Keratinocyte (primary cell): ENCODE results near the gene CANT1.

Source experiments
- EZH2 ChIP-seq: IDR thresholded peaks from one replicate; pipeline ENCODE4 v1.6.1; 2012; ENCODE audit warnings: inconsistent platforms, mild to moderate bottlenecking, low read length, moderate library complexity
- TF ChIP-seq, protein P1 (sequence below), 3 experiments: IDR thresholded peaks in 1 of 3; conservative IDR thresholded peaks in 1 of 3; optimal IDR thresholded peaks in 1 of 3; 2 replicates in 2 of 3; 3 replicates in 1 of 3; pipeline versions ENCODE3 to v1.5.1; 2011; ENCODE audit warnings: low read length in 3 of 3, mild to moderate bottlenecking in 3 of 3, moderate library complexity in 2 of 3, control low read depth in 1 of 3, inconsistent platforms in 1 of 3; ENCODE audit not compliant: insufficient read depth in 2 of 3; ENCODE audit errors: extremely low read depth in 1 of 3

- TF ChIP-seq, protein P1, sequence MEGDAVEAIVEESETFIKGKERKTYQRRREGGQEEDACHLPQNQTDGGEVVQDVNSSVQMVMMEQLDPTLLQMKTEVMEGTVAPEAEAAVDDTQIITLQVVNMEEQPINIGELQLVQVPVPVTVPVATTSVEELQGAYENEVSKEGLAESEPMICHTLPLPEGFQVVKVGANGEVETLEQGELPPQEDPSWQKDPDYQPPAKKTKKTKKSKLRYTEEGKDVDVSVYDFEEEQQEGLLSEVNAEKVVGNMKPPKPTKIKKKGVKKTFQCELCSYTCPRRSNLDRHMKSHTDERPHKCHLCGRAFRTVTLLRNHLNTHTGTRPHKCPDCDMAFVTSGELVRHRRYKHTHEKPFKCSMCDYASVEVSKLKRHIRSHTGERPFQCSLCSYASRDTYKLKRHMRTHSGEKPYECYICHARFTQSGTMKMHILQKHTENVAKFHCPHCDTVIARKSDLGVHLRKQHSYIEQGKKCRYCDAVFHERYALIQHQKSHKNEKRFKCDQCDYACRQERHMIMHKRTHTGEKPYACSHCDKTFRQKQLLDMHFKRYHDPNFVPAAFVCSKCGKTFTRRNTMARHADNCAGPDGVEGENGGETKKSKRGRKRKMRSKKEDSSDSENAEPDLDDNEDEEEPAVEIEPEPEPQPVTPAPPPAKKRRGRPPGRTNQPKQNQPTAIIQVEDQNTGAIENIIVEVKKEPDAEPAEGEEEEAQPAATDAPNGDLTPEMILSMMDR (optimal IDR thresholded peaks at IDR 0.05 in 1 of 3, IDR thresholded peaks at IDR 0.05 in 1 of 3, conservative IDR thresholded peaks at IDR 0.05 in 1 of 3; ENCODE audit: extremely low read depth in 1 of 3, insufficient read depth in 2 of 3, low read length in 3 of 3): no peak
- TF ChIP-seq EZH2: no peak
Observed at GRCh38 chr17:78944956-78945355, 64.6 kb downstream of the CANT1 start.
